Ascending aorta (tissue), 2 donors: ENCODE data around the gene GALNT9. TPM values are rescaled to one million over a fixed set of nuclear protein-coding genes. Genes with fewer than 3 reads are reported as not detected.

ENCODE experiments used
- DNase-seq, 2 donors: peaks; one replicate each; pipeline ENCODE4 v3.0.0-alpha.2; 2019; ENCODE audit warnings: low spot score in 2 of 2
- H3K27ac ChIP-seq, 2 donors: fragments of 200-600 bp; sonication (generic); one replicate each; pipeline ENCODE4 v1.5.1; 2016 to 2017; ENCODE audit warnings: mild to moderate bottlenecking in 1 of 2
- H3K27me3 ChIP-seq: fragments of 200-600 bp; sonication (generic); one replicate; pipeline ENCODE4 v1.5.1; 2017
- H3K36me3 ChIP-seq, 2 donors: fragments of 200-600 bp; sonication (generic); one replicate each; pipeline ENCODE4 v1.5.1; 2016
- H3K4me1 ChIP-seq, 2 donors: fragments of 200-600 bp; sonication (generic); one replicate each; pipeline ENCODE4 v1.5.1; 2016 to 2017; ENCODE audit warnings: mild to moderate bottlenecking in 1 of 2
- H3K4me3 ChIP-seq, 2 donors: fragments of 200-600 bp; sonication (generic); one replicate each; pipeline ENCODE4 v1.5.1; 2016 to 2017; ENCODE audit warnings: mild to moderate bottlenecking in 1 of 2
- H3K9me3 ChIP-seq, 2 donors: fragments of 200-600 bp; sonication (generic); one replicate each; pipeline ENCODE4 v1.5.1; 2016
- CTCF ChIP-seq, 3 experiments: fragments of 200-600 bp in 2 of 3; fragments of 450-650 bp in 1 of 3; sonication (generic) in 2 of 3; IDR thresholded peaks; one replicate each; pipeline ENCODE4 v1.5.1; 2016 to 2019; ENCODE audit warnings: antibody characterized with exemption in 3 of 3, mild to moderate bottlenecking in 1 of 3, moderate library complexity in 1 of 3
- intact Hi-C: fragments of 100-400 bp; cut with DNase I; formaldehyde crosslinking; loops from one replicate; pipeline ENCODE4 v1.15.1; 2023
- total RNA-seq: library from RNA; depleted of rRNA; stranded (reverse); fragments of >200 nt; gene quantifications from one replicate; pipeline ENCODE4 v1.1.0, GENCODE V29; 2016

The GALNT9 gene
- total RNA-seq, 1 donor from 2014 or later: not detected

DNA sequence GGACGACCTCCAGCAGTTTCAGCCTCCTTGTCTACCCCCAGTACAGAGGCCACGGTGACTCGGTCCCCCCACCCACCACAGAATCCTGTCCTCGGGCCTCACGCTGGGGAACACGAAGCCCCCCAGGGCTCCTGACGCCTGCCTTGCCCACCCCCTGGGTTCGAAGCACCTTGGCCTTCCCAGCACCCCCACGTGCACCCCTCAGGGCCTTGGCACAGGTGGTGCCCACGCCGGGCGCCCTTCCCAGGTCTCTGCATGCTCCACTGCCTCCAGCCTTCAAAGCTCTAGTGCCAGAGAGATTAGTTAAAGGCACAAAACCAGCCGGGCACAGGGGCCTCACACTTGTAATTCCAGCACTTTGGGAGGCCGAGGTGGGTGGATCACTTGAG, 123.3 kb downstream of the GALNT9 start:
- Histone ChIP-seq H3K9me3 (no peaks in the 10 kb centered on the region), H3K27me3 (no peaks in the 10 kb centered on the region), H3K4me1 (peaks cover 2 to 3% of the 10 kb centered on the region in 2 donors), H3K4me3 (no peak overlapping the region), H3K27ac (no peak overlapping the region), H3K36me3 (no peaks in the 10 kb centered on the region)
- no peak for DNase-seq
- intact Hi-C loops: no loop called here
- no peak for TF ChIP-seq CTCF (IDR thresholded peaks at IDR 0.05)

- peak overlapping the region; percentile 30 to 55 for H3K4me3 ChIP-seq
These were observed 123.9 kb downstream of the GALNT9 start for GRCh38 chr12:132205271-132206045.

GRCh38 chr12:132204793-132205270, 124.6 kb downstream of the GALNT9 start:
- Histone ChIP-seq H3K27me3 (no peaks in the 10 kb centered on the region), H3K9me3 (no peaks in the 10 kb centered on the region), H3K27ac (no peak overlapping the region), H3K36me3 (no peaks in the 10 kb centered on the region), H3K4me3 (peak overlapping the region; percentile 30 to 55), H3K4me1 (peaks cover 2 to 3% of the 10 kb centered on the region in 2 donors)
- intact Hi-C loops: no loop called here
- DNase-seq: no peak
- no peak for TF ChIP-seq CTCF (IDR thresholded peaks at IDR 0.05)

More at GRCh38 chr12:132205271-132206045, 123.9 kb downstream of the GALNT9 start:
- TF ChIP-seq CTCF (IDR thresholded peaks at IDR 0.05): no peak
- H3K27ac ChIP-seq: no peak overlapping the region
- DNase-seq: no peak
- no peaks in the 10 kb centered on the region for H3K9me3 ChIP-seq
- no peaks in the 10 kb centered on the region for H3K36me3 ChIP-seq
- H3K27me3 ChIP-seq: no peaks in the 10 kb centered on the region
- intact Hi-C loops: no loop called here
- H3K4me1 ChIP-seq: peaks cover 2 to 3% of the 10 kb centered on the region in 2 donors

- Histone ChIP-seq H3K36me3 (no peaks in the 10 kb centered on the region), H3K27me3 (no peaks in the 10 kb centered on the region)
- intact Hi-C loops: no loop called here
These were observed 125.2 kb downstream of the GALNT9 start for GRCh38 chr12:132204063-132204792.

More at GRCh38 chr12:132204063-132204792, 125.2 kb downstream of the GALNT9 start:
- Histone ChIP-seq H3K9me3 (no peaks in the 10 kb centered on the region), H3K27ac (no peak overlapping the region), H3K4me1 (peaks cover 2 to 3% of the 10 kb centered on the region in 2 donors), H3K4me3 (peak overlapping the region in 1 of 2 donors; percentile 55)
- DNase-seq: no peak
- no peak for TF ChIP-seq CTCF (IDR thresholded peaks at IDR 0.05)
